NCI-H2227 treated with DMSO at 0.1 percent for 48 hours (cell line): Measurements from ENCODE around the gene OSR1.
"Not testable (repeated sequence)": the region's sequence is repeated elsewhere in the genome, so short reads cannot be mapped to it uniquely, and the experiment has no call there.

Source experiments
- DNase-seq: peaks from one replicate; lab custom pipeline; 2025; lab: John Stamatoyannopoulos, UW

Gene OSR1

DNA sequence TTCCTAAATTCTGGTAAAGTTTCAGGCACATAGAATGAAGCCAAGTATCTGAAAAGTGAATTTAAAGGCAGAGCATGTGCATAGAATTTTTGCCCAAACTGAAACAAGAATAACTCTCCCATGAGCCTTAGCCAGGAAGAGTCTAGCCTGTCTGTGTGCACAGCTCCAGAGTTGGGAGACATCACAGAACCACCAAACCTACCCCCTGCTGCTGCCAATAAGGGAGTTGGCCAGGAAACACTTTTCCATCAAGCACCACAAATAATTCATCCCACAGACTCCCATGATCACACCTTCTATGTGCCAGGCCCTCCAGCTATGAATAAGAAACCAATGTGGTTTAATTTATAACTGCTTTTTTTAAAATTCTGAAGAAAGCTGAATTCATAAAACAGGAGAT, 27.0 kb downstream of the OSR1 start:
- no peak for DNase-seq

DNA sequence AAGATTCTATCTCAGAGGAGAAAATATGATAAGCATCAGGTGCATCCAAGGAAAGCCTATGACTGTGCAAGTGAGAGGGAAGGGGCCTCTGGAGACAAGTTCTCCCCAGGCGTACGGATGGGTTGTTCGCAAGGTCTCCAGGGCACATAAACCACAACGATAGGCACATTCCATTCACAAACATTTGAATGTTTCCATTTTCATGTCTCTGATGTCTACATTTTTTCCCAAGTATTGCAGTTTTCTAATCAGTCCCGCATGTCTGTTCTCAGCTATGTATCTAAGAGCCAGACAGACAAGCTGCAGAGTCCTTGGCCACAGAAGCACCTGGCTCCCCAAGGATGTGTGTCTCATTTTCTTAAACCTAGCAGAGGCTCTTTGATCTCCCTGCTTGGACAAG, 28.0 kb downstream of the OSR1 start:
- DNase-seq, result no peak

DNA sequence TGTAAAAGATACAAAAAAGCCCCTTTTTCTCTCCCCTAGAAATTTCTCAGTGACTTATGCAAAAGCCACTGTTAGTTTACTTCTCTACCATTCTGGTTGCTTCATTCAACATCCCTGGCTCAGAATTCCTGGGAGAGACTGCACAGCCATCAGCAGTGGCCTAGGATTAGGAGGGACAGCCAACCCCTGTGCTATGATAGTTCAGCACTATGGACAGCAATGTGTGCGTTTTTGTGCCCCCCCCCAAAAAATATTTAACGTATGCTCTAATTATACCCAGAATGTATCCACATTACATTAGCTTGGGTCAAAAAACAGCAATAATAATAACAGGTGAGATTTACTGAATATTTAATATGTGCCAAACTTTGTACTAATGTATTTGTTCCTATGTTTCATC, 29.0 kb downstream of the OSR1 start:
- no peak for DNase-seq

DNA sequence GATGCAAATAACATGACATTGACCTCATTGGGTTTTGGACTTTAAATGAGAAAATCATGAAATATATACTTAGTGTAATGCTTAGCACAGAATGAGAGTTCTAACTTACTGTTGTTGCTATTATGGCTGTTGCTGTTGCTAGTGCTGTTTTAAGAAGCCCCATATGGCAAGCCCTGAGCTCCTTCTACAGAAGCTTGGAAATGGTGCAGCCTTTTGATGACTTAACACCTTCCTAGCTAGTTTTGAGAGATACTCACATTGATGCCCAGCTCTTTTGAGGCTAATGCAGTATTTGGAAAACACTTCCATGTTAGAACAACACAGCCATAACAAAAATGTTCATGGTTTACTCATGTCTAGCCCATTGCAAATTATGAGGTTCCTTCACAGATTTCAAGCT, 30.9 kb downstream of the OSR1 start:
- no peak for DNase-seq

DNA sequence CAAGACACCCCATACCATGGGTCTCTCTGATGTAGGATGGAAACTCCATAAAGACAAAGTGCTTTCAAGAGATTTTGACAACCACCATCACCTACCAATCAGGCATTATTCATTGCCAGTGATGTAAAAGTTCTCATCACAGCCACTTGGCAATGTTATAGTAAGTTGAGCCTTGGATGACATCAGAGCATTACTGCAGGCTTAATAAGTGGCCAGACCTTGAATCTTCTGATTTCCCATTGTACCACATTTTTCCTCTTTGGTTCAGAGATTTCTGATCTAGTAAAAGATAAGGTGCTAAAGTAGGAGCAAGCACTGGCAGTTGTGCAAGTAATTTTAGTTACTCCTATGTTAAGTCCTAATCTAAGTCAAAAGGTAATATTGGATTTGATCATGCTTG, 36.5 kb downstream of the OSR1 start:
- no peak for DNase-seq

DNA sequence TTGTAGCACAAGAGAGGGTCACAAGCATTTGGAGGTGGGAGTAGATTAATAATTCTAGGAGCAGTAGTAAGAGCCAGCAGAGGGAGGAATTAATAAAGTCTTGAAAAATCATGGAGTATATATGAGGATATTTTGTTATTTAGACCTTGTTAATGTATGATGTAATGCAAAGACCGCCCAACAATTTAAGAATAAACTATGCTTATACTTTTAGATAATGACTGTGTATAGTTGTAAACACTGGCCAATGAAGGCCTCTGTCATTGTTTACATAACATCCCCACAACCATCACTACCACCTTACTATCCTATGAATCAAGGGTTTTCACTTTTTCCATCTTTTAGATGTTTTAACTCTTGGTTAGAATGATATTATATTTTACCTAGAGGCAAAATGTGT, 37.6 kb downstream of the OSR1 start:
- no peak for DNase-seq

DNA sequence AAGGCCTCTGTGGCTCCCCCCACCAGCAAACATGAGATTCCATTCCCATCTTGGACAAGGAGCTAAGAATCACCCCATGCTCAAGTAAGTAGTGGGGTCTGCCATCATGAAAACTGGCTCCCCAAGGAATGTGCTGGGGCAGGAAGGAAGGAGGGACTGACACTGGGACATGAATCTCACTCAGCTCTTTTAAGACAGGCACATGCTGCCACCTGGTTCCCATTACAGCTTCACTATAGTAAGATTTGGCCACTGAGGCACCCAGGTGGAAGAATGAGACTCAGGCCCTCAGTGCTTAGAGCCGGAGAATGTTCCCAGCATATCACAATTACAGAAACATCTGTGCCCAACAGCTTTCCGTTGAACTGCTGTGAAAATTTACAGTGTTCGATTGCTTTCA, 38.7 kb downstream of the OSR1 start:
- DNase-seq, result no peak

DNA sequence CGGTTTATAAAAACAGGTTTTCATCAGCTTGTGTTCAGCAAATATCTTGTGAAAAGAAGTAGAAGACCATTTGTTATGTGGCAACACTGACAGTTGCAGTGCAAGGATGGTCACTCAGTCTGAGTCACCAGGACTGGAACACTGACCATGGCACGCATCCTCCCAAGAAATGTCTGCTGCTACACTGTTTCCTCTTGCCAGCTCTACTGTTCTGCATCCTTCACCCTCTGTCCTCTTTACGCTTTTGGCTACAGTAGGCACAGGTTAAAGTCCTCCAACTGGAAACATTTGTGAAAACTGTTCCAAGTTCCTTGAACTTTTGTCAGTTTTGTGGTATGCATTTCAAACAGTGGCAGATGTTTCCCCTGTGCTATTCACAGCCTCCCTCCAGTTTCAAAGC, 39.4 kb downstream of the OSR1 start:
- no peak for DNase-seq

DNA sequence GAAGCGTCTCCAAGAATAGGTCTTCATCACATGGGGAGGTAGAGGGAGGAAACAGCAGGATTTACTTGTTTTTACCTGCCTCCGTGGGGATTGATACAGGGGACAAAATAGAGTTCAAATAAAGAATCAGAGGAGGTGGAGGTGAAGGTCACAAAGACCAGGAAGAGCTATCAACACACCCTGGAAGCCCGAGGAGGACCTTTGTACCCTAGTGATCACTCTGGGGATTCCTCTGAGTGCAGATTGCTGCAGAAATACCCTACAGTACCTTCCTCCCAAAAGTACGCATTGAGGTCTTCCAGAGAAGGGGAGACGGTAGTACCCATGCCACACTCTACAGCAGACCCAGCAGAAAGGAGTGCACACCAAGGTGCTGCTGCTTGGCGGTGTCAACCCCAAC, 44.9 kb downstream of the OSR1 start:
- no peak for DNase-seq

DNA sequence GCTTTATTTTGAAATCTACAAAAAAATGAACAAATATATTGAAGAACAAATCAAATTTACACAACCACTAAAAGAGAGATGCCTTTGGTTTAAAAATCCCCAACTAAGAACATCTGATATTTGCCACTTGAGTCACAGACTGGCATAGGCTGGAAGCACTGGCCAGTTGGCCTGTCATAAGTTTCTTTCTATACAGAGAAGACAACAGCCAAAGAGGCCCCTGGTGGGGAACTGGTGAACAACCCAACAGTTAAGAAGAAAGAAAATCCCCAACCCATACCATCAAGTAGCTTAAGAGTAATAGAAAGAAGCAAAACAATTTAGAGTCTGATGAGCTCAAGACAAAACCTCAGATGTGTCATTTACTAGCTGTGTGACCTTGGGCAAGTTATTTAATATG, 45.5 kb downstream of the OSR1 start:
- DNase-seq, result no peak

DNA sequence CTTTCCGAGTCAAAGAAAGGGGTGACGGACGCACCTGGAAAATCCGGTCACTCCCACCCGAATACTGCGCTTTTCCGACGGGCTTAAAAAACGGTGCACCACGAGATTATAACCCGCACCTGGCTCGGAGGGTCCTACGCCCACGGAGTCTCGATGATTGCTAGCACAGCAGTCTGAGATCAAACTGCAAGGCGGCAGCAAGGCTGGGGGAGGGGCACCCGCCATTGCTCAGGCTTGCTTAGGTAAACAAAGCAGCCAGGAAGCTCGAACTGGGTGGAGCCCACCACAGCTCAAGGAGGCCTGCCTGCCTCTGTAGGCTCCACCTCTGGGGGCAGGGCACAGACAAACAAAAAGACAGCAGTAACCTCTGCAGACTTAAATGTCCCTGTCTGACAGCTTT, 52.4 kb downstream of the OSR1 start:
- not testable (repeated sequence) for DNase-seq

DNA sequence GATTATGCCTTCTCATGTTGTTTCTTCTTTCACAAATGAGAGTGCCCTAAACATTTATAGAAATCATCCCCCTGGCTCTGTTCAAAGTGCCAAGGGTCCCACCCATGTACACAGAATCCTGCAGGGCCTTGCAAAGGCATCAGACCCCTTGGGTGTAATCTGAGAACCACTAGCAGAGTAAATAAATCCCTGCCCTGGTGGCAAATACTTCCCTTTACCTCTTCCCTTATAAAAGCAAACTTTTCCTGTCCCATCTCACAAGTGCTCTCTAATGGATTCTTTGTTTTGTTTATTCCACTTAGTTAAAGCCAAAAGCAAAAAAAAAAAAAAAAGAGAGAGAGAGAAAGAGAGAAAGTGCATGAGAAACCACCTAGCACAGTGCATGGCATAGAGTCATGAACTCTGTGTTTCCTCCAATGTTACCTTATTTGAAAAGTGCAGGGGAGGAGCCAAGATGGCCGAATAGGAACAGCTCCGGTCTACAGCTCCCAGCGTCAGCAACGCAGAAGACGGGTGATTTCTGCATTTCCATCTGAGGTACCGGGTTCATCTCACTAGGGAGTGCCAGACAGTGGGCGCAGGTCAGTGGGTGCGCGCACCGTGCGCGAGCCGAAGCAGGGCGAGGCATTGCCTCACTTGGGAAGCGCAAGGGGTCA, 52.9 kb downstream of the OSR1 start:
- DNase-seq, result peak; percentile 25

DNA sequence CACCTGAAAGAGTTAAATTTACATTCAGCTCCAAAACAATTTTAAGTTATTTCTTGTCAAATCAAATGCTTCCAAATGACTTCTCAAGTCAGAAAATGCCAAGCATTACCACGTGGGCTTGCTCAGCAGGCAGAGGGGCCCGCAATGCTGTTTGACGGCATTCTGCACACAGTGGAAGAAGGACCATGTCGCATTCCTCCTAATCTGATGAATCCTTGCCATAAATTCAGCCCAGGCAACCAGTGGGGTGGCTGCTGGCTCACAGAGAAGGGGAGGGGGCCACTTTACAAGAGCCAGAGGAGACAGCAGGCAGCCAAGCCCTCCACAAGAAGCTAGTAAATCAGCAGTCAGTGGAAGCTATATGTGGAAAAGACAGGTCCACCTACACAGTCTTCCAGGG, 56.7 kb downstream of the OSR1 start:
- no peak for DNase-seq
